Esophagus squamous epithelium (tissue), 5 donors: ENCODE measurements around the gene IL17RD. TPM values are rescaled to one million over a fixed set of nuclear protein-coding genes. Genes with fewer than 3 reads are reported as not detected.
A peak's percentile ranks its signal among the peaks of the same experiment; 100 is the strongest.

Experiments used
- DNase-seq: peaks from one replicate; lab custom pipeline; 2025; lab: John Stamatoyannopoulos, UW
- H3K27ac ChIP-seq, 4 donors: fragments of 200-600 bp; sonication (generic); one replicate each; pipeline ENCODE4 v1.5.1; 2016 to 2019; ENCODE audit warnings: mild to moderate bottlenecking in 1 of 4
- H3K27me3 ChIP-seq, 4 donors: fragments of 200-600 bp; sonication (generic); 1 replicate in 3 of 4; 2 replicates in 1 of 4; pipeline versions ENCODE4 v1.5.1 to v1.6.0; 2017 to 2021; ENCODE audit warnings: antibody characterized with exemption in 1 of 4
- H3K36me3 ChIP-seq, 3 donors: fragments of 200-600 bp; sonication (generic); one replicate each; pipeline ENCODE4 v1.5.1; 2016 to 2019
- H3K4me1 ChIP-seq, 3 donors: fragments of 200-600 bp; sonication (generic); one replicate each; pipeline ENCODE4 v1.5.1; 2017 to 2019
- H3K4me3 ChIP-seq, 4 donors: fragments of 200-600 bp; sonication (generic); 1 replicate in 3 of 4; 2 replicates in 1 of 4; pipeline ENCODE4 v1.5.1; 2016 to 2019; ENCODE audit warnings: mild to moderate bottlenecking in 2 of 4, moderate library complexity in 1 of 4
- H3K9me3 ChIP-seq, 3 donors: fragments of 200-600 bp; sonication (generic); one replicate each; pipeline ENCODE4 v1.5.1; 2016 to 2019
- CTCF ChIP-seq, 6 experiments: fragments of 450-650 bp in 4 of 6; fragments of 200-600 bp in 2 of 6; sonication (generic) in 2 of 6; IDR thresholded peaks; one replicate each; pipeline ENCODE4 v1.5.1; 2016 to 2019; ENCODE audit warnings: antibody characterized with exemption in 6 of 6, mild to moderate bottlenecking in 4 of 6, moderate library complexity in 4 of 6
- POLR2A ChIP-seq, 4 donors: fragments of 450-650 bp; IDR thresholded peaks; one replicate each; pipeline ENCODE4 v1.6.1; 2017; ENCODE audit warnings: antibody characterized with exemption in 4 of 4, mild to moderate bottlenecking in 4 of 4, moderate library complexity in 3 of 4
- WGBS, 2 donors: methylation state at CpG; one replicate each; pipeline ENCODE4 v1.1.5; 2018; 5-methylcytosine and 5-hydroxymethylcytosine counted together
- intact Hi-C: fragments of 100-400 bp; cut with DNase I; formaldehyde crosslinking; loops from one replicate; pipeline ENCODE4 v1.15.0; 2022
- total RNA-seq, 4 donors: library from RNA; depleted of rRNA; stranded (reverse); fragments of >200 nt; gene quantifications; one replicate each; pipeline ENCODE4 v1.1.0, GENCODE V29; 2016
- donor health status: DM: yes; HTN: yes; CAD: no.

Gene IL17RD
- total RNA-seq, 4 donors from 2014 or later, result 4.4 to 10.4 (median 5.1) TPM

GRCh38 chr3:57076422-57076951 is 88.7 kb downstream of the IL17RD start:
- peaks cover 0 to 10% (median 0%) of the 10 kb centered on the region in 3 donors for H3K36me3 ChIP-seq
- 78 to 89% methylated on average over 3 of the region's 3 CpGs for WGBS, 2 donors
- no peak for DNase-seq
- TF ChIP-seq POLR2A (IDR thresholded peaks at IDR 0.05), result no peak
- TF ChIP-seq CTCF (IDR thresholded peaks at IDR 0.05), result no peak
- H3K27me3 ChIP-seq, result peaks cover 0 to 3% (median 0%) of the 10 kb centered on the region in 4 donors
- H3K4me3 ChIP-seq, result no peak overlapping the region
- H3K4me1 ChIP-seq, result peaks cover 16 to 71% (median 18%) of the 10 kb centered on the region in 3 donors
- no peaks in the 10 kb centered on the region for H3K9me3 ChIP-seq
- intact Hi-C loops, result no loop called here
- H3K27ac ChIP-seq, result no peak overlapping the region

GRCh38 chr3:57074135-57074534 is 91.0 kb downstream of the IL17RD start:
- Histone ChIP-seq H3K27me3 (no peaks in the 10 kb centered on the region), H3K9me3 (no peaks in the 10 kb centered on the region)
- WGBS, 2 donors, result 76 to 89% methylated on average over 4 of the region's 4 CpGs

GRCh38 chr3:57073628-57074027 is 91.5 kb downstream of the IL17RD start:
- no peak for TF ChIP-seq POLR2A (IDR thresholded peaks at IDR 0.05)
- TF ChIP-seq CTCF (IDR thresholded peaks at IDR 0.05), result no peak
- Histone ChIP-seq H3K9me3 (no peaks in the 10 kb centered on the region), H3K4me1 (peaks cover 7 to 73% (median 19%) of the 10 kb centered on the region in 3 donors), H3K27ac (no peak overlapping the region), H3K27me3 (no peaks in the 10 kb centered on the region), H3K4me3 (no peak overlapping the region), H3K36me3 (peaks cover 0 to 10% (median 0%) of the 10 kb centered on the region in 3 donors)
- 74 to 82% methylated on average over 3 of the region's 3 CpGs for WGBS, 2 donors
- no peak for DNase-seq
- intact Hi-C loops, result no loop called here

More at GRCh38 chr3:57074135-57074534, 91.0 kb downstream of the IL17RD start:
- H3K4me1 ChIP-seq, result peaks cover 9 to 72% (median 14%) of the 10 kb centered on the region in 3 donors
- no peak for TF ChIP-seq POLR2A (IDR thresholded peaks at IDR 0.05)
- TF ChIP-seq CTCF (IDR thresholded peaks at IDR 0.05), result no peak
- intact Hi-C loops, result no loop called here
- no peak for DNase-seq
- peaks cover 0 to 10% (median 0%) of the 10 kb centered on the region in 3 donors for H3K36me3 ChIP-seq
- H3K27ac ChIP-seq, result no peak overlapping the region
- H3K4me3 ChIP-seq, result no peak overlapping the region

GRCh38 chr3:57069503-57069902 is 95.7 kb downstream of the IL17RD start:
- Histone ChIP-seq H3K36me3 (no peaks in the 10 kb centered on the region), H3K4me1 (peaks cover 6 to 65% (median 27%) of the 10 kb centered on the region in 3 donors), H3K27ac (peak overlapping the region in 3 of 4 donors; percentile 18 to 88 (median 86)), H3K9me3 (no peaks in the 10 kb centered on the region), H3K4me3 (no peak overlapping the region), H3K27me3 (no peaks in the 10 kb centered on the region)
- no peak for DNase-seq
- TF ChIP-seq POLR2A (IDR thresholded peaks at IDR 0.05), result no peak
- TF ChIP-seq CTCF (IDR thresholded peaks at IDR 0.05), result no peak
- 42% methylated on average over 5 of the region's 6 CpGs for WGBS, 2 donors
- intact Hi-C loops, result no loop called here

- Histone ChIP-seq H3K27ac (peak overlapping the region; percentile 80 to 88 (median 84)), H3K36me3 (no peaks in the 10 kb centered on the region), H3K27me3 (no peaks in the 10 kb centered on the region), H3K4me3 (peak overlapping the region in 2 of 4 donors; percentile 12 to 17), H3K9me3 (no peaks in the 10 kb centered on the region), H3K4me1 (peaks cover 13 to 65% (median 36%) of the 10 kb centered on the region in 3 donors)
- DNase-seq, result peak; percentile 18
- TF ChIP-seq POLR2A (IDR thresholded peaks at IDR 0.05), result no peak
- no peak for TF ChIP-seq CTCF (IDR thresholded peaks at IDR 0.05)
- 6 to 17% methylated on average over 11 of the region's 11 CpGs for WGBS, 2 donors
- intact Hi-C loops, result no loop called here
Observed at GRCh38 chr3:57068437-57069089, 96.6 kb downstream of the IL17RD start.
